HG03097 (cell line): Measurements from ENCODE around the gene ZSWIM4.

Source experiments
- ATAC-seq: cut with Tn5 transposase; IDR thresholded peaks from one replicate; pipeline ENCODE4 v1.9.1; 2021; ENCODE audit not compliant: unreplicated experiment, low FRiP score

Gene ZSWIM4

DNA sequence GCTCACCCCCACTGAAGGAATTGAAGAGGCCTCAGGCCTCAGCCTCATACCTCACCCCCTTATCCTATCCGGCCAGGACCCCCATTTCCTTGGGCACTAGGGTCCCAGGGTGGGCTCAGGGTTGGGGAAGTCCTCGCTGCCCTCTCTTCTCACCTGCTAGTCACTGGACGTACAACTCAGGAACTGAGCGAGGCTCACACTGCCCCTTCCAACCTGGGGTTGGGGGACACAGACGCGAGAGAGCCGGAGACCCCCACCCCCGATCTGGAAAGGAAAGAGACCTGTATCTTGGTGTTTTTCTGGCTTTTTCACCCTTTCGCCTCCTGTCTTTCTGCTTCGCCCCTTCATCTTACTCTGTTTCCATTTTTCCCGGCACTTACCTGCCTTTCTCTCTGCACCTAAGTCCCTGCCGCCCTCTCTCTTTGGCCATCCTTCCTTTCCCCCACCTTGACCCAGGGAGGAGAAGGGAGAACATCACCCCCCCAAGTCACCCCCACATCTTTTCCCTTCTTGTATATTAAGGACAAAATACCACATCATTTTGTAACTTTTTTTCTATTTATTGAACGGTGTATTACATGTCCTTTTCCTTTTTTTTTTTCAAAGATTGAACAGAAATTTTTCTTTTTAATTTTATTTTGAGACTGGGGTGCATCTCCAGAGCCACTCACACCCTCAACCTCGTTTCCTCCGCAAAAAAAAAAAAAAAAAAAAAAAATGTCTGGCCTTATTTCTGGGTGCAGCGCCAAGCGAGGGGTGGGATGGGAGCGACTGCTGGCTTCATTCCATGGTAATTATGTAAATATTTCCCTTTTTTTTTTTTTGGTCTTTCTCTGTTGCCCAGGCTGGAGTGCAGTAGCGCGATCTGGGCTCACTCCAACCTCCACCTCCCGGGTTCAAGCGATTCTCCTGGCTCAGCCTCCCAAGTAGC, 36.6 kb downstream of the ZSWIM4 start:
- no peak for ATAC-seq

DNA sequence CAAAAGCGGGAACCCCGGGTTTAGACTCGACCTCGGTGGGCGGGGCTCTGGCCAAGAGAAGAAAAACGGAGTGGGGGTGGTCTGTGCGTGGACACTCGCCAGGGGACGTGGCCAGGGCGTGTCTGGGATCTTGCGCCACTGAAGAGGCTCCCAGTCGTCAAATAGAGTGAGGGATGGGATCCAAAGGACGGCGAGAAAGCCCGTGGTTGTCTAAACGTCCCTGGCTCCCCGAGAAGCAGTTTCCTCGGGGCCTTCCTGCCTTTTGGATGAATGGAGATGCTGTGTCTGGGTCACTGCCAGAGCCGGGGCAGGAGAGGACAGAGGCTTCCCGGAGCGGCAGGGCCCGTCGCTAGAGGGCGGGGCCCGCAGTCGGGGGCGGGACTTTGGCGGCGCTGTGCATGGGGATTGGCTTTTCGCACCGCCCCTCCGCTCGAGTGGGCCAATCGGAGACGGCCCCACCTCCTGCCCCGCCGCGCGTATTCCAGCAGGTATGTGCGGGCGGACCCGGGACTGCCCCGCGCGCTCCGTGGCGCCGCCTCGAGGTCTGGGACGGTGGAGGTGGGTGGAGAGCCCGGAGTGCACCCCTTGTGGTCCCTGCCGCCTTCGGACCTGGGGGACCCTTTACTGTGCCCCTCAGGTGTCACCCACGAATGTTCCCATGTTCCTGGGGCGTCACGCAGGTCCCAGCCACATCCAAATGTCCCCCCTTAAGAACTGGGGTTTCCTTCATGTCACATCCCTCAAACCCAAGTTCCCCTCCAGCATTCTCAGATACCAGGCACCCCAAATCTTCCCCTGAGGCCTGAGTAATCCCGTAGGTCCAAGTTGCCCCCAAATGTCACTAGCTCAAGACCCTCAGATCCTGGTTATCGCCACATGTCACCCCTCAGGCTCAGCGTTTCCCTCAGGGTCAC, 38.3 kb downstream of the ZSWIM4 start:
- ATAC-seq, result peak; percentile 62

DNA sequence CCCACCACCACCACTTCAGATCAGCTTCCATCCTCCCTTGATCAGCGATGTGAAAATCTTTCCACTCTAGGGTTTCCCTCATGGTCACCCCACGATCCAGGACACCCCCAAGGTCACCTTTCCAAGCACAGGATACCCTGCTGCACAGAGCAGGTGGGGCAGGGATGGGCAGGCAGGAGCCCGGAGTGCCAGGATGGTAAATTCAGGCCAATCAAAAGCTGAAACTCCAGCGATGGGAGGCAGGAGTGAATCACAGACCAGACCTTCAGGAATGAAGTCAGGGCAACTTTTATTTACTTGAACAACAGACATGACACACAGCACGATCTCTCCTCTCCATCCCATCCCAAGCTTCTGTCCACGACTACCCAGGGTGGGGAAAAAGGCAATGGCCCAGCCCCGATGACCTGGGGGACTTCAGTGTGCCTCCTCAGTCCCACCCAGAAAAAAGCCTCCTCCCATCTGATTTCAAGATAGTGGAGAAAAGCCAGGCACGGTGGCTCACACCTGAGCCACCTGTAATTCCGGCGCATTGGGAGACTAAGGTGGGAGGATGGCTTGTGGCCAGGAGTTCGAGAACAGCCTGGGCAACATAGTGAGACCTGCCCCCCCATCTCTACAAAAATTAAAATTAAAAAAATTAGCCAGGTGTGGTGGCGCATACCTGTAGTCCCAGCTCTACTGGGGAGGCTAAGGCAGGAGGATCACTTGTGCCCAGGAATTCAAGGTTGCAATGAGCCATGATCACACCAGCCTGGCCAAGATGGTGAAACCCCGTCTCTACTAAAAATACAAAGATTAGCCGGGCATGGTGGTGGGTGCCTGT, 39.2 kb downstream of the ZSWIM4 start:
- no peak for ATAC-seq

DNA sequence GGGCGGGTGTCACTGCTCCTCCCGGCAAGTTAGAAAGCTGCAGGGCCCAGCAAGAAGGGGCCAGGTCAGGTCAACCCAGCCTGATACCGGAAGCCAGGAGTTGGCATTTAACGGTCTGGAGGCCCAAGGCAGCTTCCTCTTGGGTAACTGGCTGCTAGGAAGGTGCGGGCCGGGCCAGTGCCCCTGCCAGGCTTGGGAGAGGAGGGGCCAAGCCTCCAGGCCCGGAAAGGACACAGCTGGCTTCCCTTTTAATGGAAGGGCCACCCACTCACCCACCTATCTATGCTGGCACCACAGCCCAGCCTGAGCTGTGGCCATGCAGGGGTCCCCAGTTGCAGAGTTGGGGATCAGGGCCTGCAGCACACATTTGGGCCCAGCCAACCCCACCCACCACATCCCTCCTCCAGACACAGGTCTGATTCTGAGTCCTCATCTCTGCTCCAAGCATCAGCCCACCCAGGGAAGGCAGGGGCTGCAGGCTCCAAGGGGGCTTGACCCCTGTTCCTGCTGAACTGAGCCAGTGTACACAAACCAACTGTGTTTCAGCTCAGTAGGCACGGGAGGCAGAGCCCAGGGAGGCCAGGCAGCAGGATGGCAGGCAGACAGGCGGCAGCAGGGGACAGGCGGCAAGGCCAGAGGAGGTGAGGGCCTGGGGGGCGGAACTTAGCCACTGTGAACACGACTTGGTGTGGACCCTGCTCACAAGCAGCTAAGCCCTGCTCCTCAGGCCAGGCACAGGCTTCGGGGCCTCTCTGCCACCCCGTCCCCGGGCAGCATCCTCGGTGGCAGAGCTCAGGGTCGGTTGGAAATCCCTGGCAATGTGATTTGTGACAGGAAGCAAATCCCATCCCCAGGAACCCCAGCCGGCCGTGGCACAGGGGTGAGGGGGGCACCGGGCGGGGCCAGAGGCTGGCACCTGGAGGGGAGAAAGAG, 40.8 kb downstream of the ZSWIM4 start:
- ATAC-seq, result no peak

DNA sequence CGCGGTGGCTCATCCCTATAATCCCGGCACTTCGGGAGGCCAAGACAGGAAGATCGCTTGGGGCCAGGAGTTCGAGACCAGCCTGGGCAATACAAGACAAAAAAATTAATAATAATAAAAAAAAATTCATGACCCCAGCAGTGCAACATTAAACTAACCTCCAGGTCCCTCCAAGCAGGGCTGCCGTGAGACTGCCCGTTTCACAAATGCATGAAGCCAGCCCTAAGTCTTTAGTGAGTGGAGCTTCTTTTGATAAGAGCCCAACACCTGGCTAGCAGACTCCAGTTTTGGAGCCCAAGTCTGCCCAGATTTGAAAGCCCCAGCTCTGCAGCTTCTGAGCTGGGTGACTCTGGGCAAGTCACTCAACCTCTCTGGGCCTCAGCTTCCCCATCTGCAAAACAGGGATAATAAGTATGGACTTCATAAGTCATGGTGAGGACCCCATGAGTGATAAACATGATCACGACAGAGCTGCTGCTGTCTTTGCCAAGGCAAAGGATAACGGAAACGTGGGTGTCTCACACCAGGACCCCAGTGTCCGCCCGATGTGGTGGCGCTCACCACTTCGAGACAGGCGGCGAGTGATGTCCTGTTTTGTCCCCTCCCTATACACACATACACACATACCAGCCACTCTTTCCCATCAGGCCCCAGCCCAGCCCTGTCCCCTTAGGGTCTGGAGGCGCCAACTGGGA, 43.3 kb downstream of the ZSWIM4 start:
- ATAC-seq, result no peak

DNA sequence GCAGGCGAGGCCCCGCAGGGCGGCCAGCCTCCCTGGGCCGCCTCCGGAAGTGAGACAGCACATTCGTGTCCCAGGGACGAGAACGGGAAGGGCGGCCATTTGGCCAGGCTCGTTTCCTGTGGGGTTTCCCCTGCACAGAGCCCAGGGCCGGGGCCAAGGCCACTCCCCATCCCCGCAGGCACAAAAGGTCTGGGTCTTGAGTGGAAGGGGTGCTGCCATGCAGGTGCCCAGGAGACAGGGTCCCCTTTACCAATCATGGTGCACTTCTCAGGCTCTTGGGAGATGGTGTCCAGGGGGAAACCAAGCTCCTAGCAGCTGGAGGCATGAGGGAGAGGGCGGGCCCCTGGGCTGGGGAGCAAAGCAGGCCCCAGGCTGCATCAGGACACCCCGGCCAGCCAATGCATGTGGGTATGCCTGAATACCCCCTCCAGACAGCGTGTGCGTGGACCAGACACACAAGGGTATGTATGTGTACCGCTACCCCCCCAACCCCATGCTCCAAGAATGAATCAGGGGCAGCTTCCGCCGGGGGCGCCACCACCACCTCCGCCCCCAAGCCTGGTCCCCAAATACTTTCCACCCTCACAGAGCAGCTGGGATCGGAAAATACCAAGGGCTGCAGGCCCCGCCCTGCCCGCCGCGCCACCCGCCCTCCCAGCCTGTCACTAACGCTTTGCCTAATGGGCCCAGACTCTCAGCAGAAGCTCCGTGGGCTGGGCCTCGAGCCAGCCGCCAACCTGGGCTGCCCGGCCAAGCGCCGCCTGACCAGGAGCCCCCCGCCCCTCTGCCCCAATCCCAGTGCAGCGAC, 44.1 kb downstream of the ZSWIM4 start:
- ATAC-seq, result peak; percentile 37

DNA sequence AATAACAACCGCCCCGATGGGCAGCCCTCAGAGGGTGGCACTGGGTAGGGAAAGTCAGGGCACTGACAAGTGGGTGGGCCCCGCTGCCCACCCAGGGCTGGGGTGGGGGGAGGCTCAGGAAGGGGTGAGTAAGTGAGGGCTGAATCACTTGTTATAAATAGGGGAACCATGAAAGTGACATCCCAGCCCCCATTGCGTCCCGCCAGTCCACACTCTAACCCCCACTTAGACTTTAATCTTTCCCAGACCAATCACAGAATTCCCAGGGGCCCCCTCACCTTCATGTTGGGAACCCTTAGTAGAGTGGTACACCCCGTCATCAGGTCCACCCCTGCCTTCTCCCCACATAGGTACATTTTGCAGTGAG, 44.7 kb downstream of the ZSWIM4 start:
- ATAC-seq, result no peak

DNA sequence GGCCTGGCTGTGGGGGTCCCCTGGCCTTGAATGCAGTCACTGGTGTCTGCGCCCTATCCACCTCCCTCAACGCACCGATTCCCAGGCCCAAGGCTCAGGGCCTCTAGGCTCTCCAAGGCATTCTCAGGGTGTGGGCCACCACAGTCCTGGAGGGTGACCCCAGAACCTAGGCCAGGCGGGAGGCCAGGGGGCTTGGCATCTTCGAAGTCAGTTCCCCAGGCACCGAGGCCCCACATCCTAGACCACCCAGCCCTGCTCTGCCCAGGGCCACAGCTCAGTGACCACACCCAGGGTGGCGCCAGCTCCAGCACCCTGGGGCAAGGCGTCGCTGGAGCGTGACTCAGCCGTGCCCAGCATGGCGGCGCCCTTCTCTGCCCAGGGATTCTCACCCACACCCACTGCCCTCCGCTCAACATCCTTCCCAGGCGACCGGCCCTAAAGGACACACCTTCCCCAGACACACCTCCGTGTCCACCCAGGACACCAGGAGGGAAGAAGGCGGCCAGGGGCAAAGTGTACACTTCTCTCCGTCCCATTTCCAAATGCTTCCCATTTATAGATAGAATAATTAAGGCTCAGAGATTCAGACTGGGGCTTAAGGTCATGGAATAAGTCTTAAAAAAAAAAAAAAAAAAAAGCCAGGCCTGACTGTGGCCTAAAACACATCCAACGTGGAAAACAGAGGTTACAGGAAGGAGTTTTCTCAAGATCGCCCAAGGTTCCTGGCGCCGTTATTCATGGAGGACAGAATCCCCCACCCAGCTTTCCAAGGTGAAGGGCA, 45.3 kb downstream of the ZSWIM4 start:
- no peak for ATAC-seq

DNA sequence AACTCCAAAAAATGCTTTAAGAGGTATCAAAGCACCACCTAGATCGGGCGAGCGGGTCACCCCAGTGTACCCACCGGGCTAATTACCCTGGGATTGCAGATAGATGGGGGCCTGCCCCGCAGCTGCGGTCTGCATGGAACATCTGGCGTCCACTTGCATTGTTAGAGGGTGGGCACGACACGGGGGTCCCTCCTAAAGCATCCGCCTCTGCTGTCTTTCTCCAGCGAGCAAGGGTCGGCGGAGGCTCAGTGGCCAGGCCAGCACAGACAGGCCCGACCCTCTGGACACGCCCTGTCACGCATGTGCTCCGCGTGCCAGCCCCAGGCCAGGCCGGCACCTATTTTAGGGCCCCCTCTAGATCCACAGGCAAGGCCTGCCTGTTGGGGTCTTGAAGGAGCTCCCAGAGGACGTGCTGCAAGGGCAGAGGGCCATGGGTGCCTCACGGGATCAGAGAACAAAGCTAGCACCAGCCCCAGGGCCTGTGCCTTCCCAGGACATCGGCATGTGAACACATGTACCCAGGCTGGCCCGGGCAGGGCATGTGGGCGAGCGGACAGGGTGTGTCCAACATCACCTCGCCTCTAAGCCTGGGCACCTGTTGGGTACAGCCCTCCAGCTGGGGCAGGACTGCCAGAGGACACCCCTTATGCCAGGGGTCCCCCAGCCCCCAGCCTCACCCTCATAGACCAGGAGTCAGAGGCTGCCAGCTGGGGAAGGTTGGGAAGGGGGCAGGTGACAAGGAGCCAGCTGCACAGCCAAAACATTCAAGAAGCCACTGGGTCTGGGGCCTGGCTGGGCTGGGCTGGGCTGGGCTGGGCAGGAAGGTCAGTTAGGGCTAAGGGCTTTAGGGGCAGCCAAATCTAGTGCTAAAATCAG, 46.1 kb downstream of the ZSWIM4 start:
- ATAC-seq, result no peak

DNA sequence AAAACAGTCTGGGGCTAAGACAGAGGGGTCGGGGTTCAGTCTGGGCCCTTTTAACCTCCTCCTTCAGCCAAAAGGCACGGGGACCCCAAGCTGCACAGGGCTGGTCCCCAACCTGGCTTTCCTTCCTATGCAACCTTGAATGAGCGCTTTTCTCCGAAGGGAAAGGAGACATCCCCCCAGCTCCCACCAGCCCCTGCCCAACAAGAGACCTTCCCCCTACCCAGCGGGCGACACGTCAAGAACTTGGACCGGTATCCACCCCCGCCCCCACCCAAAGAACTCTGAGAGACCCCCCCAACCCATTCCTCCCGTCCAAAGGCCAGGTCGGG, 46.7 kb downstream of the ZSWIM4 start:
- ATAC-seq, result no peak

DNA sequence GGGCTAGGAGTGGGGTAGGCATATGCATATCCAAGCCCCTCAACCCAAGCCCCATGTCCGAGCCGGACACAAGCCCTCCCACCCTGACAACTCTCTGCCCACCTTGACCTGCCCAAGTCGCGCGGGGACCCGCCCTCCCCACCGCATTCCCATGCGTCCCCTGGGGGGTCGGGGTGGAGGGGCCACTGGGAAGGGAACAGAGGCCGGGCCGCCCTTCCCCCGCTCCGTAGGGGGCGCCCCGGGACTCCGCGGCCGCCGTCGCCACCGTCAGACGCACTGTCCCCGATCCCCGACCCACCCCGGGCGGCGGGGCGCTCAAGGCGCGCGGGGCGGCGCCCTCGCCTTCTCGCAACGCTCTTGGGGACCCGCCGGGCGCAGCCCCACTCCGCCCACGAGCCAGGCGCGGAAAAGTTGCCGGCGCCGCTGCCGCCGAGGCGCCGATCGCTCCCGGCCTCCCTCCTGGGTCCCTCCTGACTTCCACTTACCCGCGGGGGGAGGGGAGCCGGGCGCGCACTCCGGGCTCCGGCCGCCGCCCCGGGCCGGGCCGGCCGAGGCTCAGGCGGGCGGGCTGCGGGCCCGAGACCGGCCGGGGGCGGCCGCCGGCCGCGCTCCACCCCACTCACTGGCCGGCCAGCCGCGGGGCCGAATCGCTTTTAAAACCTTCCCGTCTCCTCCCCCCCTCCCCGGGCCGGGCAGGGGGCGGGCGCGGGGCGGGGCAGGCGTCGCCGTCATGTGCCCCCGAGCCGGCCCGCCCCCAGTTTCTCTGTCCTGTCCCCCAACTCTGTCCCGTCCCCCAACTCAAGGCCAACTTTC, 47.3 kb downstream of the ZSWIM4 start:
- ATAC-seq, result no peak

DNA sequence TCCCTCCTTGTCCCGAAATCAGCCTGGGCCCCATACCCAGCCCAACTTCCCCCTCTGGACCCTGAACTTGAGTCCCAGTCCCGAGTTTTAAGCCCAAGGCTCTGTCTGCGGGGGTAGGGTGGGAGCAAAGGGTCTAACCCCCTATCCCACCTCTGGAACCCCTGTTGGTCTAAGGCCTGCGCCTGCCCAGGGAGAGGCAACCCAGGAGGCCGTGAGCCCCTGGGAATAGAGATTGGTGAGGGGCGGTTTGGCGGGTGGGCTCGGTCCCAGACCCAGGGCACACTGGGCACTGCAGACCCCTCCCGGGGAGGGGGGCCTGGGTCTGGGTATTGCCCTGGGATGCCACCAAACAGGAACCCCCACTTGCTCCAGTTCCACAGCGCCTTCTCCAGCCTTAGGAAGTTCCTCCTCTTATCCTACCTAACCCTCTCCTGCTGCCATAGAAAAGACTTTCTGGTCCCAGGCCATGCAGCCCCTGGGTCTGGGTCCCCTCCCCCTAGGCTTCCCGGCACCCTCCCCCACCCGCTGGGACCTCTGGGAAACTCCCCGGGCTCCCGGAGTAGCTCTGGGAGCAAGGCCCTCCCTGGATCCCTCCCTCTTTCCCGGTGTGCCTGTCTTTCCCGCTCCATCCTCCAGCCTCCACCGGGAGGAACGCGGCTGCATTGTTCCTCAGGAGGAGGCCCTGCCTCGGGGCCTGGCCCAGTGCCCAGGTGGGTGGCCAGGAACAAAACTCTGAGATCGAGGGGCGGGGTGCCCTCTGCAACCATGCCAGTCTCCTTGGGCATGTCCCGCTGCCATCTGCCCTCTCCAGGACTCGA, 48.1 kb downstream of the ZSWIM4 start:
- ATAC-seq, result no peak

DNA sequence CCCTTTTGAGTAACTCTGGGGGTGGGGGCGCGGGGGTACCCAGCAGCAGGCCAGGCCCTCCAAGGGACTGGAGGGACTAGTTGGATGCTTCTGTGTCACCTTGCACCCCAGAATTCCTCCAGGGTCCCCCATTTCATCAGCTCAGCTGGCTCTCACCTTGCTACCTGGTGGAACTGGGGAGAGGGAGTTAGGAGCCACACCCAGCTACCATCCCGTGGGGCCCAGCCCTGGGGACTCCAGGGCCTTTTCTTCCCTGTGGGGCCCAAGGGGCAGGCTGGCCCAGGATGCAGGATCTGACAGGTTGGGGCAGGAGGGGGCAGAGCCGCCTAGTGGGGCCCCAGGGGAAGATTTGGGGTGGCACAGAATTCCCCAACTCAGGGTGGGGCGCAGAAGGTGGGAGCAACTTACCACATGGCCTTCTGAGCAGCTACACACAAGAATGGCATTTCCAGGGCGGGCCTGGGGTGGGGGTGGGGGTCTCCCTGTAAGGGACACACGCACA, 48.9 kb downstream of the ZSWIM4 start:
- no peak for ATAC-seq

DNA sequence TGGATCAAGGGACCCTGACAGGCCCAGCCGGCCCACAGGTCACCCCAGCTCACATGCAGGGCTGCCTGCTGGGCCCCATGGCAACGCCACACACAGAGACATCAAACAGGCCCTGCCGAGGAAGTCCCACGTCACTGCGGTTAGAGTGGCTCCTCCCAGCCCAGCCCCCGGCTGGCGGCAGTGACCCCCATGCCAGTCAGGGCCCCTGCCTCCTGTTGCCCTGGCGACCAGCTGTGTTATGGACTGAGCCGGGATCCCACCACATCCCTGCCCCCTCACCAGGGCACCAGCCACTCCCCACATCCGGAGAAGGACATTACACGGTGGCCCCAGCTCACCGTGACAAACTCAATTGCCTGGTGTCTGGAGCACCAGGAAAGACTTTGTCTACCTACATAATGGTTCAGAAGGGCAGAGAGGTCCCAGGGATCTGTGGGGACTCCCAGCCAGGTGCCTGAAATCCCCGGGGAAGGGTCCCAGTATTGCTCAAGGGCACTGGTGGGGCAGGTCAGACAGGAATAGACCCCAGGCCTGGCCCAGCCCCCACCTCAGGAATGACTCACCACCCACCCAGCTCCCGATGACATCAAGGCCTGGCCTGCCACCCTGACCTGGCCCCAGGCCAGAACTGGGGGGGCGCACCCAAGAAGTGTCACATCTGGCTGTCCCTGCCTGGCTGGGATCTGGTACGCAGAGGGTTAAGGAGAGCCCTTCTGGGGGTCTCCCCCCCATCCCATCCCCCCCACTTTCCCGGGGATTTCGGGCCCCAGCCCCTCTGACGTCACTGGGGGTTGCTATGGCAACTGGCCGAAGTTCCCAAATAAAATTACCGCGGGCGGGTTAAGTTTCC, 51.5 kb downstream of the ZSWIM4 start:
- peak; percentile 36 for ATAC-seq
